ENCODE results near the gene SERPINA7. TPM values are rescaled to one million over a fixed set of nuclear protein-coding genes. Genes with fewer than 3 reads are reported as not detected.
"Not testable (repeated sequence)": the region's sequence is repeated elsewhere in the genome, so short reads cannot be mapped to it uniquely, and the experiment has no call there.

The SERPINA7 gene
- total RNA-seq, 1 experiment from 2014 or later = not detected

DNA sequence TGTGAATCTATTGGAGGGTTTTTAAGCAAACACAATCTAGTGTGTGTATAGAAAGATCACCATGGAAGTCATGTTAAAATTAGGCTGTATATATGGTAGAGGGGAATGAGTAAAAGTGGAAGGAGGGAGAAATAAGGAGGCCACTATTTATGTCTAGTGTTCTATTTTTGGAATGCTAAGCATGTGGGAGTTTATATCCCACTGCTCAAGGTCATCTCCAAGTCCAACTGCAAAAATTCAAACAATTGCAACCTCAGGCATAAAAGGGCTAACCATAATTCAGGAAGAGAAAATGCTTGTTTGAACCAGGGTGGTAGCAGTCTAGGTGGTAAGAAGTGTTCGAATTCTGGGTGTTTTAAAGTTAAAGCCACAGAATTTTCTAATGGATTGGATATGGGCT, 39.2 kb downstream of the SERPINA7 start:
- peaks cover 2% of the 10 kb centered on the region for H3K27me3 Mint-ChIP-seq (ENCODE audit: low read depth)
- Histone ChIP-seq H3K79me1 (ENCODE audit: insufficient read depth, low read depth, low read length, poor library complexity, severe bottlenecking) (no peaks in the 10 kb centered on the region), H3T11ph (ENCODE audit: low read length) (no peak overlapping the region), H3K18ac (ENCODE audit: insufficient read length, low read depth, low read length) (no peak overlapping the region), H3K27me3 (ENCODE audit: insufficient read depth, low read length) (no peaks in the 10 kb centered on the region), H2BK120ac (ENCODE audit: low read depth, low read length, poor library complexity, severe bottlenecking) (no peak overlapping the region), H3K23ac (ENCODE audit: insufficient read length, low read depth, low read length) (no peak overlapping the region), H3K23me2 (ENCODE audit: insufficient read length, low read depth, low read length, poor library complexity, severe bottlenecking) (no peaks in the 10 kb centered on the region), H2BK12ac (ENCODE audit: insufficient read length, low read depth, low read length) (no peak overlapping the region), H2BK15ac (ENCODE audit: low read depth, low read length) (no peak overlapping the region), H4K91ac (ENCODE audit: insufficient read length, low read depth, low read length) (no peak overlapping the region), H3K27ac (ENCODE audit: insufficient read length, low read depth, low read length) (no peak overlapping the region), H3K4ac (ENCODE audit: low read depth, low read length) (no peak overlapping the region), H3K9me3 (ENCODE audit: control insufficient read depth, low read depth, low read length) (peaks cover 8% of the 10 kb centered on the region), H3K9ac (ENCODE audit: extremely low read depth, insufficient read length, low read length) (no peak overlapping the region), H2AK5ac (ENCODE audit: insufficient read length, low read length) (no peak overlapping the region), H4K20me1 (ENCODE audit: control insufficient read depth, insufficient read depth, insufficient read length) (no peaks in the 10 kb centered on the region), H2BK20ac (ENCODE audit: low read depth, low read length, poor library complexity, severe bottlenecking) (no peak overlapping the region), H3K56ac (ENCODE audit: insufficient read length, low read depth, low read length) (no peak overlapping the region), H2AFZ (ENCODE audit: low read length) (no peak overlapping the region), H3K14ac (ENCODE audit: insufficient read depth, low read length) (no peak overlapping the region), H4K5ac (ENCODE audit: insufficient read length, low read depth, low read length) (no peak overlapping the region), H3K4me1 (ENCODE audit: insufficient read depth, low read length) (no peaks in the 10 kb centered on the region), H3K79me2 (ENCODE audit: insufficient read depth, low read length) (no peaks in the 10 kb centered on the region), H4K8ac (replicated peaks; ENCODE audit: insufficient read length, low read depth, low read length) (no peak overlapping the region), H3K4me2 (ENCODE audit: insufficient read depth, insufficient read length, low read length) (no peak overlapping the region), H2BK5ac (ENCODE audit: insufficient read length, low read length) (no peak overlapping the region)
- TF ChIP-seq, protein P1, sequence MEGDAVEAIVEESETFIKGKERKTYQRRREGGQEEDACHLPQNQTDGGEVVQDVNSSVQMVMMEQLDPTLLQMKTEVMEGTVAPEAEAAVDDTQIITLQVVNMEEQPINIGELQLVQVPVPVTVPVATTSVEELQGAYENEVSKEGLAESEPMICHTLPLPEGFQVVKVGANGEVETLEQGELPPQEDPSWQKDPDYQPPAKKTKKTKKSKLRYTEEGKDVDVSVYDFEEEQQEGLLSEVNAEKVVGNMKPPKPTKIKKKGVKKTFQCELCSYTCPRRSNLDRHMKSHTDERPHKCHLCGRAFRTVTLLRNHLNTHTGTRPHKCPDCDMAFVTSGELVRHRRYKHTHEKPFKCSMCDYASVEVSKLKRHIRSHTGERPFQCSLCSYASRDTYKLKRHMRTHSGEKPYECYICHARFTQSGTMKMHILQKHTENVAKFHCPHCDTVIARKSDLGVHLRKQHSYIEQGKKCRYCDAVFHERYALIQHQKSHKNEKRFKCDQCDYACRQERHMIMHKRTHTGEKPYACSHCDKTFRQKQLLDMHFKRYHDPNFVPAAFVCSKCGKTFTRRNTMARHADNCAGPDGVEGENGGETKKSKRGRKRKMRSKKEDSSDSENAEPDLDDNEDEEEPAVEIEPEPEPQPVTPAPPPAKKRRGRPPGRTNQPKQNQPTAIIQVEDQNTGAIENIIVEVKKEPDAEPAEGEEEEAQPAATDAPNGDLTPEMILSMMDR (conservative IDR thresholded peaks at IDR 0.05) = no peak
- peaks cover 0 to 4% (median 0%) of the 10 kb centered on the region in 3 experiments; a peak in 3 of 7 replicates for H3K36me3 Mint-ChIP-seq (ENCODE audit: insufficient read depth in 1 of 3, low read depth in 3 of 3)
- no peak overlapping the region for H3K4me3 Mint-ChIP-seq
- DNase-seq = no peak
- H3K9me3 Mint-ChIP-seq = peaks cover 44 to 79% of the 10 kb centered on the region in 2 experiments
- H3K4me1 Mint-ChIP-seq = no peaks in the 10 kb centered on the region
- H3K27ac Mint-ChIP-seq = no peak overlapping the region
- WGBS (ENCODE audit: extremely low coverage, insufficient read length, low lambda C conversion rate) = no CpG with 5 or more reads among the region's 1 CpG

DNA sequence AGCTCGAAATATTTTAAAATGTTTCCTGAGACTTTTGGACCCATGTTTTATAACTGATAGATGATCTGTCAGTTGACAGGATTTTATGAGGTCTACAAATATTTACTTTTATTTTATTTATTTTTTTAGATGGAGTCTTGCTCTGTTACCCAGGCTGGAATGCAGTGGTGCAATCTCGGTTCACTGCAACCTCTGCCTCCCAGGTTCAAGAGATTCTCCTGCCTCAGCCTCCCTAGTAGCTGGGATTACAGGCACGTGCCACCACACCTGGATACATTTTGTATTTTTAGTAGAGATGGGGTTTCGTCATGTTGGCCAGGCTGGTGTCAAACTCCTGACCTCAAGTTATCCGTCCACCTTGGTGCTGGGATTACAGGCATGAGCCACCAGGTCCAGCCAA, 50.0 kb downstream of the SERPINA7 start:
- H3K27me3 ChIP-seq (ENCODE audit: insufficient read depth, low read length); H4K20me1 ChIP-seq (ENCODE audit: control insufficient read depth, insufficient read depth, insufficient read length); H3K18ac ChIP-seq (ENCODE audit: insufficient read length, low read depth, low read length); H3K56ac ChIP-seq (ENCODE audit: insufficient read length, low read depth, low read length); H2BK120ac ChIP-seq (ENCODE audit: low read depth, low read length, poor library complexity, severe bottlenecking); H3K23me2 ChIP-seq (ENCODE audit: insufficient read length, low read depth, low read length, poor library complexity, severe bottlenecking); H3K4me1 ChIP-seq (ENCODE audit: insufficient read depth, low read length); H2AK5ac ChIP-seq (ENCODE audit: insufficient read length, low read length); H3K4ac ChIP-seq (ENCODE audit: low read depth, low read length); H2BK5ac ChIP-seq (ENCODE audit: insufficient read length, low read length); H3K9me3 ChIP-seq (ENCODE audit: control insufficient read depth, low read depth, low read length); H3K4me3 Mint-ChIP-seq; H3K27ac ChIP-seq (ENCODE audit: insufficient read length, low read depth, low read length); H4K8ac ChIP-seq (replicated peaks; ENCODE audit: insufficient read length, low read depth, low read length); H2BK20ac ChIP-seq (ENCODE audit: low read depth, low read length, poor library complexity, severe bottlenecking); H3K79me1 ChIP-seq (ENCODE audit: insufficient read depth, low read depth, low read length, poor library complexity, severe bottlenecking); H3K27ac Mint-ChIP-seq; H3K4me1 Mint-ChIP-seq; H3K27me3 Mint-ChIP-seq (ENCODE audit: low read depth); H3K4me2 ChIP-seq (ENCODE audit: insufficient read depth, insufficient read length, low read length); H3K79me2 ChIP-seq (ENCODE audit: insufficient read depth, low read length); H2BK15ac ChIP-seq (ENCODE audit: low read depth, low read length); H4K5ac ChIP-seq (ENCODE audit: insufficient read length, low read depth, low read length); H3K14ac ChIP-seq (ENCODE audit: insufficient read depth, low read length); H3K9ac ChIP-seq (ENCODE audit: extremely low read depth, insufficient read length, low read length); H3T11ph ChIP-seq (ENCODE audit: low read length); H4K91ac ChIP-seq (ENCODE audit: insufficient read length, low read depth, low read length); H2AFZ ChIP-seq (ENCODE audit: low read length); H2BK12ac ChIP-seq (ENCODE audit: insufficient read length, low read depth, low read length); H3K23ac ChIP-seq (ENCODE audit: insufficient read length, low read depth, low read length); DNase-seq: not testable (repeated sequence)
- peaks cover 40 to 73% of the 10 kb centered on the region in 2 experiments for H3K9me3 Mint-ChIP-seq
- peaks cover 0 to 15% (median 0%) of the 10 kb centered on the region in 3 experiments; a peak in 3 of 7 replicates for H3K36me3 Mint-ChIP-seq (ENCODE audit: insufficient read depth in 1 of 3, low read depth in 3 of 3)
- no CpG with 5 or more reads among the region's 5 CpGs for WGBS (ENCODE audit: extremely low coverage, insufficient read length, low lambda C conversion rate)

Data from H9 (cell line).